ENCODE measurements around the gene NUTM2D.
"Not testable (repeated sequence)": the region's sequence is repeated elsewhere in the genome, so short reads cannot be mapped to it uniquely, and the experiment has no call there.

Gene NUTM2D, protein sequence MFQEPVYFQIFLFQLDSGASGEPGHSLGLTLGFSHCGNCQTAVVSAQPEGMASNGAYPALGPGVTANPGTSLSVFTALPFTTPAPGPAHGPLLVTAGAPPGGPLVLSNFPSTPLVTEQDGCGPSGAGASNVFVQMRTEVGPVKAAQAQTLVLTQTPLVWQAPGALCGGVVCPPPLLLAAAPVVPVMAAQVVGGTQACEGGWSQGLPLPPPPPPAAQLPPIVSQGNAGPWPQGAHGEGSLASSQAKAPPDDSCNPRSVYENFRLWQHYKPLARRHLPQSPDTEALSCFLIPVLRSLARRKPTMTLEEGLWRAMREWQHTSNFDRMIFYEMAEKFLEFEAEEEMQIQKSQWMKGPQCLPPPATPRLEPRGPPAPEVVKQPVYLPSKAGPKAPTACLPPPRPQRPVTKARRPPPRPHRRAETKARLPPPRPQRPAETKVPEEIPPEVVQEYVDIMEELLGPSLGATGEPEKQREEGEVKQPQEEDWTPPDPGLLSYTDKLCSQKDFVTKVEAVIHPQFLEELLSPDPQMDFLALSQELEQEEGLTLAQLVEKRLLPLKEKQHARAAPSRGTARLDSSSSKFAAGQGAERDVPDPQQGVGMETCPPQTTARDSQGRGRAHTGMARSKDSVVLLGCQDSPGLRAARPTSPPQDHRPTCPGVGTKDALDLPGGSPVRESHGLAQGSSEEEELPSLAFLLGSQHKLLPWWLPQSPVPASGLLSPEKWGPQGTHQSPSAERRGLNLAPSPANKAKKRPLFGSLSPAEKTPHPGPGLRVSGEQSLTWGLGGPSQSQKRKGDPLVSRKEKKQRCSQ

DNA sequence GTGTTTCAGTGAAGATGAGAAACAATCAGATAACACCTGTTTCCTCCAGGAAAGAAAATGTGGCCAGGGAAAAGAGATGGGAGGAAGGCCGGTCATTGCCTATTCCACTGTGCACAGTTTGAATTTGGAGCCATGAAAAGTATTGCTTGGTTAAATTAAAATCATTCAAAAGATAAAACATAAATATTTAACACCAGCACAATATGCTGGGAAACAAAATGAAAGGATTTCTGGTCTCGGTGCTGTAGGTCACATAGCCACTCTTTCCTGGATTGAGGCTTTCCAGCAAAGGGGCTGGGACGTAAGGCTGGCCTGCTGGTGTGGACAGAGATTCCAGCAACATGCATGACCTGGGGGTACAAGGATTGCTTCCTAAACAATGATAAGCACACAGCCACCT is at the start of gene NUTM2D:
Gene NUTM2D (plus strand): TSS at position 301 of the 400 bp plus-strand sequence. CDS start 522 bp downstream, outside the sequence.
- H3K9me3 ChIP-seq (ENCODE audit: severe bottlenecking); H3K4me3 ChIP-seq (ENCODE audit: low read depth, low read length); H3K27ac ChIP-seq; DNase-seq; H3K36me3 ChIP-seq; H3K27me3 ChIP-seq (ENCODE audit: insufficient read depth, low read depth, severe bottlenecking): not testable (repeated sequence)

DNA sequence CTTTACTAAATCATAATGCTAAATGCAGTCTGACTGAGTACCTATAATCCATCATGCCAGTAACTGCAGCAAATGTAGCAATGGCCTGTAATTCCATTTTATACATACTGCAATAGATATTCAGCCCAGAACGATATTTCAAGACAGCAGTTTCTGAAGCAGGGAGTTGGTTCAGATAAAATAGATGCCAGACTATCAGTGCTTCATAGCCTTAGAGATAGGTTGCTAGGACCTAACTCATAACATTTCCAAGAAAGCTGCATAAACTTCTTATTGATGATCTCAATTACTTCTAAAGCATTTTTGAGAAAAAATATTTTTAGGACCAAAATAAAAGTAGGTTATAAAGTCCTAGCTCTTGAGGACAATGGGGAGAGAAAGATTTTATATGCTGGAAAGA is 48.8 kb upstream of the NUTM2D start:
- H3K27me3 ChIP-seq (ENCODE audit: insufficient read depth, low read depth, severe bottlenecking): not testable (repeated sequence)

DNA sequence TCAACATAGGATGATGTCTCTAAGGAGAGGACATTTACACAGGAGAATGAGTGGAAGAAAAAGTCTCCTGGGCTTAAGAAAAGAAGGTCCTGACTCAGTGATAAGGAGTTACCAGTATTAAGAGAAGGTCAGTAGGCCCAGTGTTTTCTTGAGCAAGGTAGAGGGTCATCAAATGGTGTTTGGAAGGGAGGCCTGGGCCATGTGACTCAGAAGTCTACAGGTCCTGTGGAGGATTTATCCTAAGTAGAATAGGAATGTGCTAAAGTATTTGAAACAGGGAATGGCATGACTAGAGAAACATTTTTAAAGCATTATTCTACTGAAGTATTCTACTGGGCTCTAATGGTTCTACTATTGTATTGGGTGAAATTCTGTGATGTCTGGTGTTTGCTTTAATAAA is 47.9 kb upstream of the NUTM2D start:
- not testable (repeated sequence) for H3K27ac ChIP-seq; H3K9me3 ChIP-seq (ENCODE audit: severe bottlenecking); H3K27me3 ChIP-seq (ENCODE audit: insufficient read depth, low read depth, severe bottlenecking); H3K4me3 ChIP-seq (ENCODE audit: low read depth, low read length); DNase-seq; H3K36me3 ChIP-seq

More for the DNA sequence above, 48.8 kb upstream of the NUTM2D start:
- H3K36me3 ChIP-seq; H3K27ac ChIP-seq; H3K9me3 ChIP-seq (ENCODE audit: severe bottlenecking); DNase-seq; H3K4me3 ChIP-seq (ENCODE audit: low read depth, low read length): not testable (repeated sequence)

DNA sequence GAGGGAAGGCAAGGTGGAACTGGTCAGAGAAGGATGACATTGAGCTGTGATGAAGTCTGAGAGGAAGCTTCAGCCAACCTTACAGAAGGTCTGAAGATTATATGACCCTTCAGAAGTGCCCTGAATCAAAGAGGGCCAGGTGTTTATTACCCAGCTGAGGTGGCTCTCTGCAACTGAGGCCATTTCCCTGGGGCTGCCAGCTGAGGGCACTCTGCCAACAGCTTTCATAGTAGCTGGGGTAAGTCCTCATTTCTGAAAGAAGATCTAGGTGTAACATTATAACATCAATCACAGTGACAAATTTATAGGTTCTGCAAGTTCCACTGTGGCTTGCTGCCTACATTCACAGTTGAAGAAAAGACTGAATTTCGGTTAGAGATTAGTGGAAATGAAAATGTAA is 46.0 kb upstream of the NUTM2D start:
- H3K27me3 ChIP-seq (ENCODE audit: insufficient read depth, low read depth, severe bottlenecking); H3K9me3 ChIP-seq (ENCODE audit: severe bottlenecking); H3K4me3 ChIP-seq (ENCODE audit: low read depth, low read length); DNase-seq; H3K27ac ChIP-seq; H3K36me3 ChIP-seq: not testable (repeated sequence)

DNA sequence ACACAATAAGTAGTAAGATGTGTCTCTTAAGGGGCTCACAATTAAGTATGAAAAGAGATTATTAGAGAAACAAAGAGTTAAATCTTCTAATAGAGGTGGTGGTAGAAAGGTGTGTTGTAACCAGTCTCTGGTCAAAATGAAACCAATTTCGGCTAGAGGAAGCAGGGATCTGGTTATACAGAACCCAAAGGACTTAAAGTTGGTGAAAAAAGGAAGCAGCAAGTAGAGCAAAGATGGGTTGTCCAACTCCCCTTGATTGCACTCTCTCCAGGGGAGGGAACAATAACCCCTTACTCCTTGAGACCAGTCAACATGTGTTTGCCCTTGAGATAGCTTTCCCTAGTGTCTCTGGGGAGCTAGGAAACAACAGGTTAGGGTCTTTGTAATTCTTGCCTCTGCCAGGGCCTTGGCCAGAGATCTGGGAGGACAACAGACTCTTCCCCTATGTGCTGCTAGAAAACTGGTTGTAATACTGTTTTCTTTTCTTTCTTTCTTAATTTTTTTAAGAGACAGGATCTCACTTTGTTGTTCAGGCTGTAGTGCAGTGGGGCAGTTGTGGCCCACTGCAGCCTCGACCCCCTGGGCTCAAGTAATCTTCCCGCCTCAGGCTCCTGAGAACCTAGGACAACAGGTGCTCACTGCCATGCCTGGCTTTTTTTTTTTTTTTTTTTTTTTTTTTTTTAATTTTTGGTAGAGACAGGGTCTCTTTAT is 43.7 kb upstream of the NUTM2D start:
- not testable (repeated sequence) for H3K9me3 ChIP-seq (ENCODE audit: severe bottlenecking); H3K4me3 ChIP-seq (ENCODE audit: low read depth, low read length); H3K27me3 ChIP-seq (ENCODE audit: insufficient read depth, low read depth, severe bottlenecking); H3K36me3 ChIP-seq; H3K27ac ChIP-seq; DNase-seq

DNA sequence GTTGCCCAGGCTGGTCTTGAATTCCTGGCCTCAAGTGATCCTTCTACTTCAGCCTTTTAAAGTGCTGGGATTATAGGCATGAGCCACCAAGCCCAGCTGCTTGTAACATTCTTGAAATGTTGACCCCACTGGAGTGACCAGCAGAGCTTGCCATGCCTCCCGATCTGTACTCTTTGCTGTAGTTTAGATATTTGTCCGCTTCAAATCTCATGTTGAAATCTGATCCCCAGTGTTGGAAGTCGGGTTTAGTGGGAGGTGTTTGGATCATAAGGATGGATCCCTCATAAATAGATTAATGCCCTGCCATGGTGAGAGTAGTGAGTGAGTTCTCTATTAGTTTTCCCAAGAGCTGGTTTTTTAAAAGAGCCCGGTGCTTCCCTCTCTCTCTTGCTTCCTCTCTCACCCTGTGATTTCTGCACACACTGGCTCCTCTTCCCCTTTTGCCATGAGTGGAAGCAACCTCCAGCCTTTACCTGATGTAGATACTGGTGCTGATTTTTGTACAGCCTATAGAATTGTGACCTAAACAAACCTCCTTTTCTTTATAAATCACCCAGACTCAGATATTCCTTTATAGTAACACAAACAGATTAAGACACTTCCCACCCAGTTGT is 43.1 kb upstream of the NUTM2D start:
- not testable (repeated sequence) for H3K27me3 ChIP-seq (ENCODE audit: insufficient read depth, low read depth, severe bottlenecking); H3K27ac ChIP-seq; H3K4me3 ChIP-seq (ENCODE audit: low read depth, low read length); H3K36me3 ChIP-seq; H3K9me3 ChIP-seq (ENCODE audit: severe bottlenecking)
- peak; percentile 5 for DNase-seq

DNA sequence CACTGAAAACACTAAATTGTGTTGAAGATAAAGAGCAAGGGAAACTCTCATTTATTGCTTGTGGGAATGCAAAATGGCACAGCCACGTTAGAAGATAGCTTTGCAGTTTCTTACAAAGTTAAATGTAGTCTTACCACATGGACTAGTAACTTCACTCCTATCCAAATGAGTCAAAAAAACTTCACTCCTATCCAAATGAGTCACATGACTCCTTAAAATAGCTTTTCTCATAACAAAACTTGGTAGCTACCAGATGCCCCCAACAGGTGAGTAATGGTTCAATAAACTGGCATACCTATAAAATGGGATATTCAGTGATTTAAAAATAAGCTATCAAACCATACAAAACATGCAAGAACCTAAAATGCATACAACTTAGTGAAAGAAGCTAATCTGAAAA is 36.0 kb upstream of the NUTM2D start:
- H3K9me3 ChIP-seq (ENCODE audit: severe bottlenecking); H3K4me3 ChIP-seq (ENCODE audit: low read depth, low read length); H3K27me3 ChIP-seq (ENCODE audit: insufficient read depth, low read depth, severe bottlenecking); DNase-seq; H3K27ac ChIP-seq; H3K36me3 ChIP-seq: not testable (repeated sequence)

DNA sequence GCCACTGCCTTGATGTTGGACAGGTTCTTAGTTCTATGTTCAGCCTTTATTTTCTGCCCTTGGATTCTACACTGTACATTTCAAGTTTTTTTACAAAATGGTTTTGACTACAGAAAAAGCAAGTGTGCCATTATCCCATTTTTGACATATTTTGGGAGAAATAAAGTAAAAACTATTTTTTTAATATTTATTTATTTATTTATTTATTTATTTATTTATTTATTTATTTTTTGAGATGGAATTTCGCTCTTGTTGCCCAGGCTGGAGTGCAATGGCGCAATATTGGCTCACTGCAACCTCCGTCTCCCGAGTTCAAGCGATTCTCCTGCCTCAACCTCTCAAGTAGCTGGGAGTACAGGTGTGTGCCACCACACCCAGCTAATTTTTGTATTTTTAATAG is 33.0 kb upstream of the NUTM2D start:
- H3K27ac ChIP-seq; H3K9me3 ChIP-seq (ENCODE audit: severe bottlenecking); H3K4me3 ChIP-seq (ENCODE audit: low read depth, low read length); H3K36me3 ChIP-seq; H3K27me3 ChIP-seq (ENCODE audit: insufficient read depth, low read depth, severe bottlenecking); DNase-seq: not testable (repeated sequence)

DNA sequence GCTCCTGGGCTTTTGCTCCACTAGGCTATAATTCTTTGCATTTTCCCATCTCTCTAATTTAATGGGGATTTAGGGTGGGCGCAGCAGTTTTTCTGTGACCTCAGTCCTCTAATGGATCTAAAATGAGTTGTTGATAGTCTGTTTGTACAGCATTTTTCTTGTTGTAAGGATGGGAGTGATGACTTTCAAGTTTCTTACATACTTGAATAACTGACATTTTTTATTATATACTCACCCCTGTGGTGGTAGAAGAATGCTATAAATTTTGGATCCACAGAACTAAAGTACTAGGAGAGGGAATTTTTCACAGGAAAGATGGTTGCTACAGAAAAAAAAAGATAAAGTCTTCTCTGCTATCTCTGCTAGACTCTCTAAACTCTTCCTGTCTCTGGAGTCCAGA is 29.6 kb upstream of the NUTM2D start:
- not testable (repeated sequence) for H3K9me3 ChIP-seq (ENCODE audit: severe bottlenecking); DNase-seq; H3K27ac ChIP-seq; H3K27me3 ChIP-seq (ENCODE audit: insufficient read depth, low read depth, severe bottlenecking); H3K36me3 ChIP-seq; H3K4me3 ChIP-seq (ENCODE audit: low read depth, low read length)

DNA sequence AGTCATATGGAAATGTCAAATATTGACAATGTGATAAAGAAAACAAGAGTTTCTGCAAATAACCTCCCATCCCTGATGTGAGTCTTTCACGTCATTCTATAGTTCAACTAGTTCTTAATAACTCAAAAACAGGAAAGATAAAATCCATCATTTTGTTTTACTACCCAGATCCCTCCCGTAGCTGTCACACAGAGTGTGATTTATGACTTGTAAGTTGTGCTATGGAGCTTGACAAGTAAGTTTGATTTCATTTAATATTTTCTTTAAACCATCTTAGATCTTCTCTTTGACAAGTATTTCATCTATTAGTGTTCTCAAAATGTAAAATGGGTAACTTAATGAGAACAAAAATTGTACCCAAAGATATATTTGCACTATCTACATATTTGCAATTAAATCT is 28.4 kb upstream of the NUTM2D start:
- H3K36me3 ChIP-seq; DNase-seq; H3K4me3 ChIP-seq (ENCODE audit: low read depth, low read length); H3K9me3 ChIP-seq (ENCODE audit: severe bottlenecking); H3K27ac ChIP-seq; H3K27me3 ChIP-seq (ENCODE audit: insufficient read depth, low read depth, severe bottlenecking): not testable (repeated sequence)

DNA sequence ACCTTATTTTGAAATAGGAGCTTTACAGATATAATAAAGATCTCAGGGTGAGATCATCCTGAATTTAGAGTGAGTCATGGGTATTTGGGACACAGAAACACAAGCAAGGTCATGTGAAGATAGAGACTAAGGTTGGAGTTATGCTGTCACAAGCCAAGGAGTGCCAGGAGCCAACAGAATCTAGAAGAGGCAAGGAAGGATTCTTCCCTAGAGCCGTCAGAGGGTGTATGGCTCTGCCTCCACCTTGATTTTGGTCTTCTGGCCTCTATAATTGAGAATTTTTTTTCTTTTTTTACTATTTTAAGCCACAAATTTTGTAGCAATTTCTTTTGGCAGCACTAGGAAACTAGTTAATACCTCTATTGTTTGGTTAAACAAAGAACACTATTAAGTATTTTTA is 24.9 kb upstream of the NUTM2D start:
- not testable (repeated sequence) for H3K4me3 ChIP-seq (ENCODE audit: low read depth, low read length); H3K27me3 ChIP-seq (ENCODE audit: insufficient read depth, low read depth, severe bottlenecking); DNase-seq; H3K27ac ChIP-seq; H3K36me3 ChIP-seq; H3K9me3 ChIP-seq (ENCODE audit: severe bottlenecking)

DNA sequence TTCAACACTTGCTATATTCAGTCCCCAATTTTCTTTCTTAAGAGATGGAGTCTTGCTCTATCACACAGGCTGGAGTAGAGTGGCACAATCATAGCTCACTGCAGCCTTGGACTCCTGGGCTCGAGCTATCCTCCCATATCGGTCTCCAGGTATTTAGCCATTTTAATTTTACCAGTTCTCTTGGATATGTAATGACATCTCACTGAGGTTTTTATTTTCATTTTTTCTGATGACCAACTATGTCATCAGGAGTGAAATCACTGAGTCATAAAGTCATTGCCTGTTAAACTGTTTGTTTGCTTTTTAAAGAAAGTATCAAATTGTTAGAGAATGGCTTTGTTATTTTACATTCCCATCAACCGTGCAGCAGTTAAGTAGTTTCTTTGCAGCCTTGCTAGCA is 17.1 kb upstream of the NUTM2D start:
- not testable (repeated sequence) for H3K27me3 ChIP-seq (ENCODE audit: insufficient read depth, low read depth, severe bottlenecking); H3K9me3 ChIP-seq (ENCODE audit: severe bottlenecking); H3K4me3 ChIP-seq (ENCODE audit: low read depth, low read length); H3K27ac ChIP-seq; DNase-seq; H3K36me3 ChIP-seq

DNA sequence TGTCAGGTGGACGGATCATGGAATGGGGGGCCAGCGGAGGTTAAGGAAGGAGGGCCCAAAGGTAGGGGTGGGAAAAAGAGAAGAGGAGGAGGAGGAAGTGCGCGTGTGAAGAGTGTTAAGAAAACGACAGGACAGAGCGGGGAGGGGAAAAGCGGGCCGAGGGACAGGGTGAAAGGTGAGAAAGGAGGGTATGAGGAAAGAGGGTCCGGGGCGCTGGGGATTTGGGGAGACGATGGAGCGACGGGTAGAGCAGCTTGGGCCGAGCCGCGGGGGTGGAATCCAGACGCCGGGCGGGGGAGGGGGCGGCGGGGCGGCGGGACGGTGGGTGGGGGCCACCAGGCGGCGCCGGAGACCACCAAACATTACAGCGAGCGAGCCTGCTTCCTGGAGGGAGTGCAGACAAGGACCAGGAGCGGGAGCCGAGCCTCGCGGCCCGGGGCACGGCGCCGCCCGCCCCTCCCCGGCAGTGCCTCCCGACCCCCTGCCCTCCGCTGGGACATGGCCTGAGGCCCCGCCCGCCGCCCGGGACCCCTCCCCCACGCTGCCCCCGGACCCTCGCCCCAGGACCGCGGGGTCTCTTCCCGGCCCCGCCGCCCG is 15.9 kb upstream of the NUTM2D start:
- H3K4me3 ChIP-seq (ENCODE audit: low read depth, low read length): peak overlapping the region; percentile 59

DNA sequence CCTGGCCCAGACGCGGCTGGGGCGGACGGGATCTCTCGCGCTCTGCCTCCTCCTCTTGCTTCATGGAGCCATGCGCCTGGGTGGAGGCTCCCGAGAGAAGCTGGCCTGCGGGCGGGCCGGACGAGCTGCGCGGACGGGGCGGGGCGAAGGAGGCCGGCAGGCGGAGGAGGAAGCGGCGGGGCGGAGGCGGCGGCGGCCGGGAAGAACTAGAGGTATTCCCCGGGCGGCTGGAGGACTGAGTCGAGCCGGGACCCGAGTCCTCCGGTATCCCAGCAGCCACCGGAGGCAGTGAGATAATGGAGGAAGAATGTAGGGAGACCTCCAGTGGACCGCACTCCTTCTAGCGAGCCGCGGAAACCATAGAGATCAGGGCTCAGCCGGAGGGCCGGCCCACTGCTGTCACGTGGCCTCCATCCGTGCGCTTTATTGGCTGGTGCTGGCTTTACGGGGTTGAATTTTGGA is 15.3 kb upstream of the NUTM2D start:
- H3K36me3 ChIP-seq; H3K27me3 ChIP-seq (ENCODE audit: insufficient read depth, low read depth, severe bottlenecking); H3K9me3 ChIP-seq (ENCODE audit: severe bottlenecking): not testable (repeated sequence)
- Histone ChIP-seq H3K27ac (peak overlapping the region; percentile 90), H3K4me3 (ENCODE audit: low read depth, low read length) (peak overlapping the region; percentile 59)
- DNase-seq: peak; percentile 96

More for the DNA sequence above, 15.9 kb upstream of the NUTM2D start:
- H3K27me3 ChIP-seq (ENCODE audit: insufficient read depth, low read depth, severe bottlenecking); H3K36me3 ChIP-seq; H3K9me3 ChIP-seq (ENCODE audit: severe bottlenecking); DNase-seq; H3K27ac ChIP-seq: not testable (repeated sequence)

All from WERI-Rb-1 (cell line).